NCI-H748 (cell line): ENCODE data around the gene ASIC4.

ENCODE experiments used
- DNase-seq: peaks from one replicate; lab custom pipeline; 2025; ENCODE audit not compliant: unreplicated experiment; lab: John Stamatoyannopoulos, UW

Gene ASIC4

DNA sequence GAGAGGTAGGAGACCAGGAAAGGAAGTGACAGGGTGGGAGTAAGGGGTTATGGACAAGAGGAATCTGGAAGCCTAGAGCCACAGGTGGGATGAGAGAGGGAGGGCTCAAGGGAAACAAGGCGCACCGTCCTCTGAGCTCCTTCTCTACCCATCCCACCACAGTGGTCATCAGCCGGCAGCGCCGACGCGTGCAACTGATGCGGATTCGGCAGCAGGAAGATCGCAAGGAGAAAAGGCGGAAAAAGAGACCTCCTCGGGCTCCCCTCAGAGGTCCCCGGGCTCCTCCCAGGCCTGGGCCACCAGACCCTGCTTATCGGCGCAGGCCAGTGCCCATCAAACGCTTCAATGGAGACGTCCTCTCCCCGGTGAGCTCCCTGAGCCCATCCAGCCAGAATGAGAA is 34.7 kb downstream of the ASIC4 start:
- DNase-seq: no peak

GRCh38 chr2:219549619-219550018 is 35.3 kb downstream of the ASIC4 start:
- no peak for DNase-seq

DNA sequence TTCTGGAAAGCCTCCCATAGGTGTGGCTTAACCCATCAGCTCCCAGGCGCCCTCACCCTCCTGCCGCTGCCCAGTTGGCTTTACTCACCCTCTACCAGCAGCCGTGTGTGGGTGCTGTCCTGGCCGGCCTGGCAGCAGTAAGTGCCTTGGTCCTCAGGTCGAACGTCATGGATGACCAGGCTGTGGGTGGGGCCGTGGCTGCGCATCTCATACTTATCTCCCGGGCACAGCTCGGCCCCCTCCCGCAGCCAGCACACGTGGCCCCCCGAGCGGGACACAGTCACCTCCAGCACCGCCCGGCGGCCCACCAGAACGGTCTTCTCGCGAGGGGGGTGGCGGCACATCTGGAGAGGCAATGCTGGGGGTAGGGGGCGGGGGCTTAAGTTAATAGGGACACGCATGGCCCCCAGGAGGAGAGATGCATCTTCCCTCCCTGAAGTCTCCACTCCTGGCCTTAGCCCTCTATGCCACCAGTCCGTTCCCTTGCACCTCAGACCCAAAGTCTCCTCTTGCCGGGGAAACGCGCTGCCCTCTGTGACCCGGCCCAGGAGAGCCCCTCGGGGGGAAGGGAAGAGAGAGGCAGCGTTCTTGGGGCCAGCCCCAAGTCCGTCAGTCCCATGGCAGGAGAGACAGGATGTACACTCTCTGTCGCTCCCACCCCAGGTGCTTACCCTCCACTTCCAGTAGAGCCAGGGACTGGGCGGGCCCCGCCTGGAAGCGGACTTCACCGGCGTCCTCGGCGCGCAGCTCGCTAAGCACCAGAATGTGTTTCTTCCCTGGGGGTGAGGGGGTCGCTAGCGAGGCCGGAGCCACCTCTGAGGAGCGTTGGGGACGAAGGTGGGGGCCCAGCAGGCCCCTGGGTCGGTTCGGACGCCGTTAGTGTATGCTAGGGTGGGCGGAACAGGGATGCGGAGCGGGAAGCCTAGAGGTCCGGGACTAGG is 37.4 kb downstream of the ASIC4 start:
- peak; percentile 89 for DNase-seq

- DNase-seq: peak; percentile 91
These were observed 38.3 kb downstream of the ASIC4 start for GRCh38 chr2:219552382-219553167.

DNA sequence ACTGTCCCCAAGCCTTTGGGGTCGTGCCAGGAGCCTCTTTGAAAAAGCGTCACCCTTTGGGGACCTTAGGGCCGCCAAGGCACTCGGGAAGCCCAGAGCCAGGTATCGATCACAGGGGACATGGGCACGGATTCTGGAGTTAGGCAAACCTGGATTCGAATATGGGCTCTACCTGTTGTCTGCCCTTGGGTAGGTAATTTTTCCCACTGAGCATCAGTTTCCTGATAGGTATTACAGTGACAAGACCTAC is 38.8 kb downstream of the ASIC4 start:
- DNase-seq: no peak

DNA sequence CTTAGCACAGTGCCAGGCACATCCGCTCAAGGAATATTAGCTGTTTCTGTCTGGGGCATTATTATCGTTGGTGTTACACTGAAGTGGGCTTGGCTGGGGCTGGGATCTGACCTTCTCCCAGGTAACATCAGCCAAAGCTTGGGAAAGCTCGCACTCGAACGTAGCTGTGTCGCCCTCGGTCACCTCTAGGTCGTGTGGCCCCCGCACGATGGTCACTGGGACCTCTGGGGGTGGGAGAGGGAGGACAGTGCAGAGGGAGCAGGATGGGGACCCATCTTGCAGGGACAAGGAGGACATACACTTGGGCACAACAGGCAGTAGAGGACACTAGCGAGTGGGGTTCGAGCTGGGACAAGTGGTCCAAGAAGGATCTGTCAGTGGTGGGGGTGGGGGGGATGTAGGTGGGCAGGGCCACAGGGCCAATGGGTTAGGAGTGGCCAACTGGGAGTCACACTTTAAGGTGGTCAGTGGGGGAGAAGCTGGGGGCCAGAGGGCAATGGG is 39.2 kb downstream of the ASIC4 start:
- DNase-seq: no peak

DNA sequence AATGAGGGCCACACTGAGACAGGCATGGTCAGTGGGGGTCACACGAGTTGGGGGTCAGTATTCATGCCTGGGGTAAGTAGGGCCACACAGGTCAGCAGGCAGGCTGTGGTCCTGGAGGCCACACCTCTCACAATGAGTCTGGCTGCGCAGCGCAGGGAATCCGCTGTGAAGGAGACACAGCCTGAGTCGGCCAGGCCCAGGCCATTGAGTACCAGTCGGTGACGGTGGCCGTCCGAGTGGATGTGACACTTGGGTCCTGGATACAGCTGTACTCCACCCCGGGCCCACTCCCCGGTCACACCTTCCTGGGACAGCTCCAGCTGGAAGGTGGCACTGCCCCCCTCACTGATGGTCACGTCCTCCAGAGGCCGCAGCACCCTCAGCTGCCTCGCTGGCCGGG is 40.1 kb downstream of the ASIC4 start:
- DNase-seq: no peak

DNA sequence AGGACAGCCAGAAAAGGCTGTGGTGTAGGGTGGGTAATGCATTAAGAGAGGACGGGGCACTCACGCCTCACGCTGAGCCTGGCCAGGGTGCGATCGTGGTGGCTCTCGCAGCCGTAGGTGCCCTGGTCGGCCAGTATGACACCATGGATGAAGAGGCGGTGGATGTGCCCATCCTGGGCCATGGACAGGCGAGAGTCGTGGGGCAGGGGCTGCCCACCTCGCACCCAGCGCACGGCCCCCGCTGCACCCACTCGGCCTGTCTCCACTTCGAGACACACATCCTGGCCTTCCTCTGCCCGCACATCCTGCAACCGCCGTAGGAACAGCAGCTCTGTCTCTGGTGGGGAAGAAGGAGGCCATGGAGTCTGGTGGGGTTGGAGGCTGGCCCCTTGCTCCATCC is 41.7 kb downstream of the ASIC4 start:
- DNase-seq: no peak

DNA sequence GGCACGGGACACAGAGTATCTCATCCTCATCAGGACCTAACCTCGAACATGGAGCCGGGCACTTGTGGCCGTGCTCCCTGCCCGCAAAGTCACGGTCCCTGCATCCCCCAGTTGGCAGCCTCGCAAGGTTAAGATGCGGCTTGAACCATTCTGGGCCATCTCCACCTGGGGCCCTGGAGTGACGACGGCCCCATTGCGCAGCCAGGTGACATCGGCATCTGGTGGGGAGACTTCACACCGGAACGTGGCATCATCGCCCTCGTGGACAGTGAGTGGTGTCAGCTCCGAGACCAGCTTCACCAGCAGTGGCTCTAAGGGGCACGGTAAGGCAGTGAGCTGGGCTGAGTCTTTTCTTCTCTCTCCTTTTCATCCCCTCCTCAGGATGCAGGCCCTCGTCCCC is 42.1 kb downstream of the ASIC4 start:
- no peak for DNase-seq

DNA sequence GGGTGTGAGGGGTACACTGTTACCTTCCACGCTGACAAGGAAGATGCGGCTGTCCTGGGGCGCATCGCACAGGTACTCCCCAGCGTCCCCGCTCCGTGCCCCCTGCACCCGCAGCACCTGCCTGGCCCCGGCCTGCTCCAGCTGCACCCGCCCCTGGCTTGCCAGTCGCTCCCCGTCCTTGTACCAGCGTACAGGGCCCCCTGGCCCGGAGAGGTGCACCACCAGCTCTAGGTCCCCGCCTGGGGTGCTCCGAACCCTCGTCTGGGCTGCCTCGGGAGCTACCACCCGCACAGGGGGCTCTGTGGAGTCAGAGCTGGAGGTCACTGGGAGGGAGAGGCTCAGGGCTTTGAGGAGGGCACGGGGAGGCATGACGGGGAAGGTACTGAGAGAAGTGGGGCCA is 43.0 kb downstream of the ASIC4 start:
- no peak for DNase-seq

DNA sequence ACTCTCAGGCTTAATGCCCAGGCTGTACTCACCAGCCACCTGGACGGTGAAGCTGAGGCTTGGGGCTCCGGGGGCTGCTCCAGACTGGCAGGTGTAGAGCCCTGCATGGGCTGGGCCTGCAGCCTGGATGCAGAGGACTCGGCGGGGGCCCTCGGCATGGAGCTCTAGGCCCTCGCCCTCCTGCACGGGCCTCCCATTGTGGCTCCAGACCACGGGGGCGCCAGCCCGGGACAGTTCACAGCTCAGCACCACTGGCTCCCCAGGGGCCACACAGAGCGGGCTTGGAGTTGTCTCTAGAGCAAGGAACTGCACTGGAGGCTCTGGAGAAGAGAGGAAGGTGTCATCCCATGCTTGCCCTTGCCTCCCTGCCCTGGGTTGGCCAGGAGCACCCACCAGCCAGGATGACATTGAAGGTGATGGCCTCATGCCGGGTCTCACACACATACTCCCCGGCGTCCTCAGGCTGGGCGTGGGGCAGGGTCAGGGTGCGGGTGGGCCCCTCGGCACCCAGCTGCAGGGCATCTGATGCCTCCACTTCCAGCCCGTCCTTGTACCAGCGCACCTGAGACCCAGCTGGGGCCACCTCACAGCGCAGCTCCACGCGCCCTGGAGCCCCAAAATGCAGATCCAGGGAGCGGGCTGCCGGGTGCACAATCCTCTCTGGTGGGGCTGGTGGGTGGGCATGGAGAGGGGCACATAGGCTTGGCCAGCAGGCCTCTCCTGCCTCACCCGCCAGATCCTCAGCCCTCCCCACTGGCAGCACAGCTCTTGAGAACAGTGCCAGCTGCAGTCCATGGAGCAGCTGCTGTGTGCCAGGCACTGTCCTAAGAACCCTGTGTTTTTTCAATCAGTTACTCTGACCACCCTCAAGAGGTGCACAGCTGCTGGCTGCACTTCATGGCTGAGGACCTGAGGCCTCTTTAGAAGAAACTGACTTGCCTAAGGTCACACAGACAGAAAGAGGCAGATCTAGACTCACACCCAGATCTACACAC is 43.8 kb downstream of the ASIC4 start:
- no peak for DNase-seq

DNA sequence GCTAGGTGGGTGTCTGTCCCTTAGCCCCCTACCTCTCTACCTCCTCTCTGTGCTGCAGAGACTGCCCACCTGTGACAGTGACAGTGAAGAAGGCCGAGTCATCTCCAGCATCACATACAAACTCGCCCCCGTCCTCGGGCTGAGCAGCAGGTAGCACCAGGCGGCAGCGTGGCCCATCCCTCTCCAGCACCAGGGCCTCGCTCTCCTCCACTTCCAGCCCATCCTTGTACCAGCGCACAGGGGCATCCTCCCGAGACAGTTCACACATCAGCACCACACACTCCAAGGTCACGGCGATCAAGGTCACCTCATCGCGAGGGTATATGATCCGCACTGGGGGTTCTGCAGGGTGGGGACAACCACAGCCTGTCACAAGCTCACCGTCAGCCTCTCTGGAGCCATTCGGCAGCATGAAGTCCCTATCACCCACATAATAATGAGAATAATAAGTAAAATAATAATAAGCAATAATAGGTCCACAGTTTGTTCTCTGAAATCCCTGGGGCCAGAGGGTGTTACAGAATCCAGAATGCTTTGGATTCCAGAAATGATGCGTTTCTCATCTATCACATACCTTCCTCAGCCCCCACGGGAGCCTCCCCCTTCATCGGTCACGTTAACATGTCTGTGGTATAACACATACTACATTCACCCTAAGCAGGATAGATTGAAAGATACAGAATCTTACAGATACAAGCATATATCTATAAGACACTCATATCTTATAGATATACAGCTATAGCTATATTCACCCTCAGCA is 45.1 kb downstream of the ASIC4 start:
- no peak for DNase-seq

DNA sequence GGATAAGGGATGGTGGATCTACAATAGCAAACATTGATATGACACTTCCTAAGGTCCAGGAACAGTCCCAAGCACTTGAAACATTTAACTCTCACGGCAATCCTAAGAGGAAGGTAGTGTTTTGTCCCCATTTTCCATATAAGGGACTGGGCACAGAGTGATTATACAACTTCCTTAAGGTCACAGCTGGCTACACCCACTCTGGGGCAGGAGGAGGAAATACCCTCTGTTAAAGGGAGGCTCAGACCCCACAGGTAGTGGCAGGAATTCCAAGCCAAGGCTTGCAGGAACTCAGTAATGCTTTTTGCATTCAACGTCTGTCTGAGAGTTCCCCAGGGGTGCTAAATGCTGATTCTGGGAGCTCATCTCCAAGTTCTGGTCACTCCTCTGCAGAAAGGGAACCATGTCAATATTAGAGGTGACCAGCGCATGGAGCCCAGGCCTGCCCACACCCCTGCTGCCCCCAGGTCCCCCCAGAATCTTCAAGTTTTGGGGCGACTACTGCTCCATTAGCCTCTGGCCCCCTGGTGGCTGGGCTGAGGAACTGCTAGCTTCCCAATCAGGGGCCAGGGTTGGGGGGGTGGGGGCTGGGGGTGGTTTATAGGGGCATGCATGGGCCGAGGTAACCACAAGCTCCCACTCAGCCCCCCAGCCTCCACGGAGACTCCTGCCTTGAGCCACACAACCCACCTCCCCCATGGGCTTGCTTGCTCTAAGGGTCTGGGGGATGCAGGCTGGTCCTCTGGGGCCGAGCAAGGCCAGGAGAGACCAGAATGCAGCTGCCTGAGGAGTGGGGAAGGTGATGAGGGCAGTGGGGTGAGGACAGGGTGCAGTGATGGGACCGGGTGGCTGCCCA is 46.0 kb downstream of the ASIC4 start:
- DNase-seq: no peak

DNA sequence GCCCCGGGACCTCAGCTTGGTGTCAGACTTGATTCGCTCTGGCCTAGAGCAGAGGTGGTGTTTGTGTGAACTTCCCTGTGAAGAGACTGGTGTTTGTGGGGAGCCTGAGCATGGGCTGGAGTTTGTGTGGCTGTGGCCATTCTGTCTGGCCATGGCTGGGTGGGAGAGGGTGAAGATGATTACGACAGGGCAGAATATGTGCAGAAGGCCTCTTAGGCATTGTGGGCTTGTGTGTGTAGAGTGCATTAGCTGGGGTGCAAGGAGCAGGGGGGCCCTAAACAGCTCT is 46.6 kb downstream of the ASIC4 start:
- DNase-seq: no peak

DNA sequence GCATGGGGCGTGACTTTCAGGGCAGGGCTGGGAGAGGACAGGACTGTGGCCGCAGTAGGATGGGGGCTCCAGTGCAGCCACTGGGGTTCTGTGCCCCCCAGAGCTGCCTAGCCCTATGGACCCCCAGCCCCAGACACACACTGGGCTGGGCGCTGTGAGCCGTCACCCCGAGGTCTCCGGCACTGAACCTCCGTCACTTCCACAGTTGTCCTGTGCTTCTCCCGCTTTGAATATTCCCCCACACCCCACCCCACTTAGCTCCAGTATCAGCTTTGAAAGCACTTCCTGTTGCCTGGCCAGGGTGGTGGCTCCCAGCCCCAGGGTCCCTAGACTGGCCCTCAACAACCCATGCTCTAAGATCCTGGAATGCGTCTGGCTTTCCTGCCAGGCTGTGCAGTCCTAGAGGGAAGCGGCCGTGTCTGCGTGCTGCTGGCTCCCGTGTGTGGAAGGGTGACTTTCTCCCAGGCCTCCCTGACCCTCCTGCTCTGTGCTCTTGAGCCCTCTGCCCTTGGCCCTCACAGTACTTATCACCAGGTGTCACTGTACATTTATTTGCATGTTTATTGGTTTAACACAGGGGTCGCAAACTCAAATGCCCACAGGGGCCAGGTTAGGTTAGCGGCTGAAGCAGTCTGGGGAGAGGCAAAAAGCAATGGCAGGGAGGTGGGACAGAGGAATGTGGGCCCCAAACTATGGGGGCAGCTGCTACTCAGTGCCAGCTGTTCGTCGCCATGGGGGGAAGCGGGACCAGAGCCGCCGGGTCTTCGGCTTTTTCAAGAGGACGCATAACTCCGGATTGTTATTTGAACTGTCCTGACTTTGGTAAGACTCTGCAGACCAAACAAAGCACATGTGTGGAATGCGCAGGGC is 47.1 kb downstream of the ASIC4 start:
- no peak for DNase-seq

- no peak for DNase-seq
These were observed 48.1 kb downstream of the ASIC4 start for GRCh38 chr2:219562049-219563020.

GRCh38 chr2:219563271-219563928 is 49.1 kb downstream of the ASIC4 start:
- DNase-seq: no peak
